KOPT-K1 (cell line): ENCODE data around the gene THRAP3.

ENCODE experiments used
- H3K27ac ChIP-seq: fragments of 200-600 bp; sonication (generic); 2 replicates; pipeline ENCODE4 v1.5.1; 2016; ENCODE audit warnings: antibody characterized with exemption, mild to moderate bottlenecking, low read depth, low read length; ENCODE audit not compliant: poor library complexity, severe bottlenecking
- H3K36me3 ChIP-seq: fragments of 200-600 bp; sonication (generic); 2 replicates; pipeline ENCODE4 v1.5.1; 2017; ENCODE audit warnings: antibody characterized with exemption, mild to moderate bottlenecking, low read length, moderate library complexity; ENCODE audit not compliant: insufficient read depth
- H3K9me3 ChIP-seq: fragments of 200-600 bp; sonication (generic); 2 replicates; pipeline ENCODE4 v1.5.1; 2017; ENCODE audit warnings: antibody characterized with exemption, low read length, mild to moderate bottlenecking; ENCODE audit not compliant: insufficient read depth, poor library complexity, severe bottlenecking

Gene THRAP3

DNA sequence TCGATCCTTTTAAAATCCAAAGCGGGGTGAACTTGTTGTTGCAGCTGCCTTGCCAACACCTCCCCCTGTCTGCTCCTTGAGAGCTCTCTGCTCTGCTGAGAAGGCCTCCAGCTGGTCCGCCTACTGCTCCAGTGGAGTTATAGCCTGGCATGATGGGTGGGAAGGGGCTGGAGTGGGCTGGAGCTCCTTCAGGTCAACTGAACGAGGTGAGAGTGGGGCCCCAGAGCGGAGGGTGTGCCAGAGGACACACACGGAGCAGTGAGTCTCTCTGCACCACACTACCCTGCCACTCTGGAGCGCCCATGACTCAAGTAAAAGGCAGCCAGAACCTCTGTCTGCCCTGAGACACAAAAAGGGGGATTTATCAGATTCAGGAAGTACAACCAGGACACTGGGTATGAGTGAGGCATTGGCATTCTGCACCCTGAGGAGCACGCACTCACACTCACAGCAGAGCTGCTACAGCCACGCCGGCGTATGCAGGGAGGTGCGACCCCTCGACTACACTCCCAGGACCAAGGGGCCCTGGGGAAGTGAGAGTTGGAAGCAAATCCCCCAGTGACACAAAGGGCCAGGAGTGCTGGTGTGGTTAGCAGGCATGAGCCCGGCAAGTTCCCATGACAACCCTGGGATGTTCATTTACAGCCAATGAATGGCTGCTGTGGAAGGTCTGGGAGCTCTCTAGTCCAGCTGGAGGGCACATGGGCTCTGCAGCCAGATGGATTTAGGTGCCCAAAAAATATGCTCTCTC lies 127.2 kb downstream of the THRAP3 start:
- Histone ChIP-seq H3K9me3 (no peaks in the 10 kb centered on the region), H3K27ac (peak overlapping the region; percentile 45), H3K36me3 (peaks cover 52% of the 10 kb centered on the region; the same call in 1 of the 2 replicates)

DNA sequence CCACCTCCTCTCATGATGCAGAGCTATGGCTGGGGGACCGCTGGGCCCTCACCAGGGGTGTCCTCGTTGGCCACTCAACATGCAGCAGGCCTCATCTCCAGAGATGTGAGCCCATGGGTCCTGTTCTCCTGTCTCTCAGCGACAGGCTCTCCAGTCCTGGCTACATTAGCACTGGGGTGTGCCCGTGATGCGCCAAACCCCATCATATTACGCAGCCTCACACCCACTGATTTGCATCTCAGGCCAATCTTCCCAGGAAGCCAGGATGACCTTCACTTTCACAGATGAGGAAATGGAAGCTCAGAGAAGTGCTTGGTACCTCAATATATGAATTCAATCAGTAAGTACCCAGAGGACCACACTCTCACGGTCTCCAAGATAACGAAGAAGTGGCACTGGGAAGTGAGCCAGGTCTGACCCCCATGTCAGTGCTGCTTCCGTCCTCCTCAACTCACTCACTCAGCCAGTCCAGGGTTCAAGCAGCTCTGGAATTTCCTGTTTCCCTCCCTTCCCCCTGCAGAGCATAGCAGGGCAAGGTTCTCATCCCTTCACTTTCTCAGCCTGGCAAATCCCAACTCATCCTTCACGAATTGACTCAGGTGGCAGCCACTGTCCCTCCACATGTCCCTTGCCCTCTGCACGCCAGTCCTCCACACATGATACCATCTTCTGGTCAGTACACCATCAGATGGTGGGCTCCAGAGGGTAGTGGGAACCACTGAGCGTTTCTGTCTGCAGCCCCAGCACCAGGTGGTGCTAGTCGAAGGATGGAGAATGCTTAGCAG lies 128.1 kb downstream of the THRAP3 start:
- H3K9me3 ChIP-seq = no peaks in the 10 kb centered on the region
- no peak overlapping the region for H3K27ac ChIP-seq
- H3K36me3 ChIP-seq = peaks cover 46% of the 10 kb centered on the region; the same call in 1 of the 2 replicates

DNA sequence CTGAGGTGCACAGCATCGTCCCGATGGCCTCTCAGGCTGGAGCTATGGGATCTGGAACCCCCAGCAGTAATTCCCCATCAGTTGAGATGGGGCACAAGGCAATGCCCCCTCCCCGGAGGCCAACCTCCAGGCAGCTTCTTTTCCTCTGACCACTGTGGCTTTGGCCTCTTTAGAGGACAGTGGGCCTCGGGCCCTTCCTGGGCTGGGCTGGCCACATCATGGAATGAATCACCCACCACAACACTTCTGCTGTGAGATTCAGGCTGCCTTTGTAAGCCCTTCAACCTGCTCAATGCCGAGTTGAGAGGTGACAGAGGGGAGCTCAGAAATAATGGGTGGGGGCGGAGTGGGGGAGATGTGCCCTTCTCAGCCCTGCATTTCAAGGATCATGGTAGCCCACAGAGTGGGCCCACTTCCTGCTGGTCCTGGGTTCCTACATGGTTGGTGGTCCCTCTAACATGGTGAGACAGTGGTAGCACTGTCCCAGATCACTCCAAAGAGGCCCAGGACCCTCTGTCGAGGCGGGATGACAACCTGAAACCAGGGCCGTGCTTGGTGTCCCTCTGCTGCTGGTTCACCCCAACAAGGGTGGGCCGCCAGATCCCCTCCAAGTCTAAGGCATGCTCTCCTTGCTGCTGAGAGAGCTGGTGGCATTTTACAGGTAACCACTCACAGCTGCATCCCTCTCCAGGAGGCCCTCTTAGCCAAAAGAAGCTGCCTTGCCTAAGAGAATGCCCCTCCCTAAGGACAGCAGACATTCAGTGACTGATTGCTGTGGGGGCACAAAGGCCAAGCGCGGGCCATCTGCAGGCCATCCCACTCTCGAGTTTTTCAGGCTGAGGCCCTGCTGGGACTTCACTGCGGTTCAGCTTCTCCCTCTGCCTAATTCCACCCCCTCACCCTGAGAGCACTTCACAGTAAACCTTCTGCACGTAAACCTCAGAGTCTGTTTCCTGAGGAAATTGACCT lies 129.0 kb downstream of the THRAP3 start:
- Histone ChIP-seq H3K27ac (no peak overlapping the region), H3K36me3 (peaks cover 50% of the 10 kb centered on the region), H3K9me3 (no peaks in the 10 kb centered on the region)

DNA sequence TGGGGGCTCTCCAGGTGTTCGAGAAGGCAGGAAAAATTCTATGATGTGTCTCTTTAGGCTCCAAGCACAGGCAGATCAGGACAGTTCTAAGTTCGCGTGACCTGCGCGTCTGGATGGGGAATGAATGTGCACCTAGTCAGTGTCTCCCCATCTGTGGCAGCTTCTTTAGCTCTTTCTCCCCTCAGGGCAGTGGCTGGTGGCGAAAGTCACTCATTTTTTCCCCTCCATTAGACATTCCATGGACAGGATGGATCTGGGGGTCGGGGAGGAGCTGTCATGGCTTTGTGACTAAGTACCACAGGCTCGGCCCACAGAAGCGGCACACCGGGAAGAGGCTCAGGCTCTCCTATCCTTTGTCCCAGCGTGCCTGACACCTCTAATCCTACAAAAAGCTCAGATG lies 130.2 kb downstream of the THRAP3 start:
- H3K27ac ChIP-seq = no peak overlapping the region
- no peaks in the 10 kb centered on the region for H3K9me3 ChIP-seq
- H3K36me3 ChIP-seq = peaks cover 45% of the 10 kb centered on the region
